ENCODE measurements around the gene SDK1. TPM values are rescaled to one million over a fixed set of nuclear protein-coding genes. Genes with fewer than 3 reads are reported as not detected.

SDK1 gene
- total RNA-seq, 1 experiment from 2014 or later, result 7.1 TPM

- peaks cover 6% of the 10 kb centered on the region for H3K4me1 Mint-ChIP-seq (ENCODE audit: low read depth, unreplicated experiment)
- intact Hi-C loops (cut with micrococcal nuclease; ENCODE audit: unreplicated experiment), result loop anchor here (10.0 kb wide), 1 partner anchor 674 kb away; the partner anchor contains the start of gene TTYH3
- Histone ChIP-seq H3K4me1 (no peaks in the 10 kb centered on the region), H3K36me3 (ENCODE audit: control insufficient read depth, insufficient read depth, low read length) (no peaks in the 10 kb centered on the region), H3K27me3 (replicated peaks; ENCODE audit: control insufficient read depth, insufficient read depth, low read length) (no peaks in the 10 kb centered on the region), H3K4me3 (ENCODE audit: low read depth, low read length) (no peak overlapping the region), H3K9me3 (no peaks in the 10 kb centered on the region)
- no peaks in the 10 kb centered on the region for H3K36me3 Mint-ChIP-seq (ENCODE audit: insufficient read depth, unreplicated experiment)
- no peaks in the 10 kb centered on the region for H3K9me3 Mint-ChIP-seq (ENCODE audit: unreplicated experiment)
- peaks cover 3% of the 10 kb centered on the region for H3K27me3 Mint-ChIP-seq (ENCODE audit: insufficient read depth, unreplicated experiment)
- no peak overlapping the region for H3K27ac Mint-ChIP-seq (ENCODE audit: unreplicated experiment)
- TF ChIP-seq CTCF (IDR thresholded peaks at IDR 0.05; ENCODE audit: insufficient read depth in 1 of 2, low read depth in 1 of 2, low read length in 1 of 2, severe bottlenecking in 1 of 2, unreplicated experiment in 1 of 2), result no peak
- POLR2A ChIA-PET, result no interaction called here
- CTCF ChIA-PET, result no interaction called here
- DNase-seq, result no peak
- no peak overlapping the region for H3K4me3 Mint-ChIP-seq (ENCODE audit: unreplicated experiment)
- no TSS peak for BruUV-seq (replicated peaks)
These were observed 8.1 kb downstream of the SDK1 start for GRCh38 chr7:3309140-3309539.

- no peaks in the 10 kb centered on the region; the same call in 1 of the 2 replicates for H3K27me3 ChIP-seq (replicated peaks; ENCODE audit: control insufficient read depth, insufficient read depth, low read length)
- POLR2A ChIA-PET, result no interaction called here
- BruUV-seq (replicated peaks), result no TSS peak
These were observed 8.9 kb downstream of the SDK1 start for GRCh38 chr7:3309956-3310355.

GRCh38 chr7:3310884-3311283 is 9.8 kb downstream of the SDK1 start:
- Mint-ChIP-seq H3K4me1 (ENCODE audit: low read depth, unreplicated experiment) (peaks cover 6% of the 10 kb centered on the region), H3K9me3 (ENCODE audit: unreplicated experiment) (no peaks in the 10 kb centered on the region), H3K36me3 (ENCODE audit: insufficient read depth, unreplicated experiment) (no peaks in the 10 kb centered on the region), H3K27me3 (ENCODE audit: insufficient read depth, unreplicated experiment) (peaks cover 3% of the 10 kb centered on the region), H3K27ac (ENCODE audit: unreplicated experiment) (no peak overlapping the region), H3K4me3 (ENCODE audit: unreplicated experiment) (no peak overlapping the region)
- Histone ChIP-seq H3K4me3 (ENCODE audit: low read depth, low read length) (no peak overlapping the region), H3K4me1 (no peaks in the 10 kb centered on the region), H3K9me3 (no peaks in the 10 kb centered on the region), H3K36me3 (ENCODE audit: control insufficient read depth, insufficient read depth, low read length) (no peaks in the 10 kb centered on the region), H3K27me3 (replicated peaks; ENCODE audit: control insufficient read depth, insufficient read depth, low read length) (no peaks in the 10 kb centered on the region; the same call in 1 of the 2 replicates)
- no peak for DNase-seq
- intact Hi-C loops (cut with micrococcal nuclease; ENCODE audit: unreplicated experiment), result no loop called here
- TF ChIP-seq CTCF (IDR thresholded peaks at IDR 0.05; ENCODE audit: insufficient read depth in 1 of 2, low read depth in 1 of 2, low read length in 1 of 2, severe bottlenecking in 1 of 2, unreplicated experiment in 1 of 2), result no peak
- POLR2A ChIA-PET, result no interaction called here
- BruUV-seq (replicated peaks), result no TSS peak
- CTCF ChIA-PET, result no interaction called here

More at GRCh38 chr7:3309956-3310355, 8.9 kb downstream of the SDK1 start:
- intact Hi-C loops (cut with micrococcal nuclease; ENCODE audit: unreplicated experiment), result loop anchor here (10.0 kb wide), 1 partner anchor 675 kb away; the partner anchor contains the start of gene TTYH3
- no peak for DNase-seq
- Mint-ChIP-seq H3K36me3 (ENCODE audit: insufficient read depth, unreplicated experiment) (no peaks in the 10 kb centered on the region), H3K27ac (ENCODE audit: unreplicated experiment) (no peak overlapping the region), H3K9me3 (ENCODE audit: unreplicated experiment) (no peaks in the 10 kb centered on the region), H3K4me1 (ENCODE audit: low read depth, unreplicated experiment) (peaks cover 6% of the 10 kb centered on the region), H3K27me3 (ENCODE audit: insufficient read depth, unreplicated experiment) (peaks cover 3% of the 10 kb centered on the region), H3K4me3 (ENCODE audit: unreplicated experiment) (no peak overlapping the region)
- no peaks in the 10 kb centered on the region for H3K9me3 ChIP-seq
- no peak overlapping the region for H3K4me3 ChIP-seq (ENCODE audit: low read depth, low read length)
- no peaks in the 10 kb centered on the region for H3K36me3 ChIP-seq (ENCODE audit: control insufficient read depth, insufficient read depth, low read length)
- CTCF ChIA-PET, result no interaction called here
- H3K4me1 ChIP-seq, result no peaks in the 10 kb centered on the region
- TF ChIP-seq CTCF (IDR thresholded peaks at IDR 0.05; ENCODE audit: insufficient read depth in 1 of 2, low read depth in 1 of 2, low read length in 1 of 2, severe bottlenecking in 1 of 2, unreplicated experiment in 1 of 2), result no peak

All from Caco-2 (cell line).